Fibroblast of lung (primary cell): ENCODE measurements around the gene S100A1. TPM values are rescaled to one million over a fixed set of nuclear protein-coding genes. Genes with fewer than 3 reads are reported as not detected.
"Not testable (repeated sequence)": the region's sequence is repeated elsewhere in the genome, so short reads cannot be mapped to it uniquely, and the experiment has no call there.

Experiments
- DNase-seq, 2 donors: peaks; one replicate each; pipeline versions ENCODE4 v3.0.0 to v3.0.0-alpha.2; 2010; ENCODE audit warnings: low read depth in 2 of 2
- H2AFZ ChIP-seq: 2 replicates; pipeline ENCODE4 v1.5.1; 2012; ENCODE audit warnings: low read length, control low read depth, inconsistent platforms
- H3K27ac ChIP-seq: 2 replicates; pipeline ENCODE4 v1.5.1; 2011; ENCODE audit warnings: low read length, control low read depth; ENCODE audit not compliant: insufficient read depth
- H3K27me3 ChIP-seq: 2 replicates; pipeline ENCODE4 v1.5.1; 2011; ENCODE audit warnings: mild to moderate bottlenecking, low read length; ENCODE audit not compliant: control insufficient read depth, insufficient read depth
- H3K36me3 ChIP-seq: 2 replicates; pipeline ENCODE4 v1.5.1; 2011; ENCODE audit warnings: low read length; ENCODE audit not compliant: control insufficient read depth, insufficient read depth
- H3K4me1 ChIP-seq: 2 replicates; pipeline ENCODE4 v1.5.1; 2011; ENCODE audit warnings: low read length; ENCODE audit not compliant: control insufficient read depth, insufficient read depth; ENCODE audit errors: extremely low read depth
- H3K4me2 ChIP-seq: 2 replicates; pipeline ENCODE4 v1.5.1; 2011; ENCODE audit warnings: low read length, control low read depth; ENCODE audit not compliant: insufficient read depth; ENCODE audit errors: extremely low read depth
- H3K4me3 ChIP-seq, 4 experiments: fragments of 200-600 bp in 1 of 4; sonication (generic) in 1 of 4; replicated peaks in 1 of 4; 2 replicates each; pipeline ENCODE4 v1.5.1; 2011 to 2016; ENCODE audit warnings: low read length in 4 of 4, low read depth in 3 of 4, mild to moderate bottlenecking in 3 of 4, control low read depth in 2 of 4, inconsistent platforms in 1 of 4, mixed read lengths in 1 of 4; ENCODE audit not compliant: insufficient read depth in 1 of 4; ENCODE audit errors: control extremely low read depth in 1 of 4
- H3K79me2 ChIP-seq: 2 replicates; pipeline ENCODE4 v1.5.1; 2012; ENCODE audit warnings: mild to moderate bottlenecking, low read length, inconsistent platforms; ENCODE audit not compliant: control insufficient read depth, insufficient read depth
- H3K9ac ChIP-seq: 2 replicates; pipeline ENCODE4 v1.5.1; 2011; ENCODE audit warnings: mild to moderate bottlenecking, low read length, control low read depth; ENCODE audit not compliant: insufficient read depth
- H3K9me3 ChIP-seq: 2 replicates; pipeline ENCODE4 v1.5.1; 2012; ENCODE audit warnings: low read depth, low read length; ENCODE audit not compliant: control insufficient read depth, insufficient read depth
- H4K20me1 ChIP-seq: 2 replicates; pipeline ENCODE4 v1.5.1; 2011; ENCODE audit warnings: low read length; ENCODE audit not compliant: control insufficient read depth, insufficient read depth; ENCODE audit errors: extremely low read depth
- CTCF ChIP-seq, 2 donors: IDR thresholded peaks in 1 of 2; conservative IDR thresholded peaks in 1 of 2; 1 replicate in 1 of 2; 2 replicates in 1 of 2; pipeline ENCODE4 v1.5.1; 2011 to 2012; ENCODE audit warnings: low read length in 2 of 2, control low read depth in 1 of 2, inconsistent platforms in 1 of 2, low read depth in 1 of 2, mild to moderate bottlenecking in 1 of 2
- EZH2 ChIP-seq: IDR thresholded peaks from 2 replicates; pipeline ENCODE4 v1.5.1; 2012; ENCODE audit warnings: low read length, control low read depth, mild to moderate bottlenecking; ENCODE audit errors: missing control alignments
- polyA plus RNA-seq, 2 donors: library from polyadenylated mRNA; depleted of rRNA in 1 of 2; stranded (reverse) in 1 of 2; unstranded in 1 of 2; fragments of >200 nt; gene quantifications; 2 replicates each; pipeline ENCODE4 v1.2.1, GENCODE V29; 2011 to 2012; ENCODE audit warnings: missing spikeins in 1 of 2
- total RNA-seq: library from RNA; depleted of rRNA; stranded (reverse); fragments of >200 nt; gene quantifications from 2 replicates; pipeline ENCODE4 v1.2.1, GENCODE V29; 2014

S100A1 gene
- total and polyA plus RNA-seq, 2 donors (not counting 1 experiment from before 2014, with no cell fraction given) = 0.17 to 9.7 TPM

- not testable (repeated sequence) for H2AFZ ChIP-seq, H3K4me1 ChIP-seq, H3K4me2 ChIP-seq, H3K4me3 ChIP-seq, H3K27ac ChIP-seq, H3K79me2 ChIP-seq, DNase-seq, H3K9me3 ChIP-seq, H3K9ac ChIP-seq, H3K27me3 ChIP-seq, H3K36me3 ChIP-seq, H4K20me1 ChIP-seq
Measured at GRCh38 chr1:153583514-153583913, 44.7 kb upstream of the S100A1 start.

- peak in 1 of 2 donors; percentile 58 for DNase-seq
- H3K4me3 ChIP-seq = no peak overlapping the region
- H3K9me3 ChIP-seq = no peaks in the 10 kb centered on the region
- H3K79me2 ChIP-seq = no peaks in the 10 kb centered on the region
- no peak overlapping the region for H2AFZ ChIP-seq
- H3K4me2 ChIP-seq = no peak overlapping the region
- no peak overlapping the region for H3K9ac ChIP-seq
- H3K36me3 ChIP-seq = no peaks in the 10 kb centered on the region
- peaks cover 3% of the 10 kb centered on the region for H3K4me1 ChIP-seq
- no peaks in the 10 kb centered on the region for H4K20me1 ChIP-seq
- H3K27me3 ChIP-seq = no peaks in the 10 kb centered on the region
- no peak for TF ChIP-seq EZH2
- TF ChIP-seq CTCF (conservative IDR thresholded peaks at IDR 0.05 in 1 of 2, IDR thresholded peaks at IDR 0.05 in 1 of 2; ENCODE audit: low read depth in 1 of 2, low read length in 2 of 2) = no peak
- no peak overlapping the region for H3K27ac ChIP-seq
Measured at GRCh38 chr1:153583976-153584375, 44.3 kb upstream of the S100A1 start.

- no peaks in the 10 kb centered on the region for H3K79me2 ChIP-seq
- H3K27ac ChIP-seq = no peak overlapping the region
- H4K20me1 ChIP-seq = no peaks in the 10 kb centered on the region
- H3K27me3 ChIP-seq = no peaks in the 10 kb centered on the region
- no peaks in the 10 kb centered on the region for H3K9me3 ChIP-seq
- H2AFZ ChIP-seq = no peak overlapping the region
- no peak overlapping the region for H3K4me2 ChIP-seq
- no peak overlapping the region for H3K9ac ChIP-seq
- no peaks in the 10 kb centered on the region for H3K36me3 ChIP-seq
- H3K4me1 ChIP-seq = peaks cover 2% of the 10 kb centered on the region
- TF ChIP-seq CTCF (conservative IDR thresholded peaks at IDR 0.05 in 1 of 2, IDR thresholded peaks at IDR 0.05 in 1 of 2; ENCODE audit: low read depth in 1 of 2, low read length in 2 of 2) (no peak), EZH2 (no peak)
- no peak for DNase-seq
- H3K4me3 ChIP-seq = no peak overlapping the region
Measured at GRCh38 chr1:153585006-153585405, 43.2 kb upstream of the S100A1 start.

- Histone ChIP-seq H3K27ac (no peak overlapping the region), H3K27me3 (no peaks in the 10 kb centered on the region), H3K79me2 (no peaks in the 10 kb centered on the region), H2AFZ (no peak overlapping the region), H3K4me2 (no peak overlapping the region), H3K4me3 (no peak overlapping the region), H3K36me3 (no peaks in the 10 kb centered on the region), H3K9ac (no peak overlapping the region), H3K9me3 (no peaks in the 10 kb centered on the region), H3K4me1 (peaks cover 2% of the 10 kb centered on the region), H4K20me1 (no peaks in the 10 kb centered on the region)
- no peak for DNase-seq
- TF ChIP-seq CTCF (conservative IDR thresholded peaks at IDR 0.05 in 1 of 2, IDR thresholded peaks at IDR 0.05 in 1 of 2; ENCODE audit: low read depth in 1 of 2, low read length in 2 of 2) = no peak
- no peak for TF ChIP-seq EZH2
Measured at GRCh38 chr1:153586347-153586746, 41.9 kb upstream of the S100A1 start.
